Measurements from ENCODE around the gene PIP5K1B.

PIP5K1B gene

GRCh38 chr9:68872026-68872501 is 167.0 kb downstream of the PIP5K1B start:
- DNase-seq (ENCODE audit: low spot score), result no peak
- TF ChIP-seq, protein P1, sequence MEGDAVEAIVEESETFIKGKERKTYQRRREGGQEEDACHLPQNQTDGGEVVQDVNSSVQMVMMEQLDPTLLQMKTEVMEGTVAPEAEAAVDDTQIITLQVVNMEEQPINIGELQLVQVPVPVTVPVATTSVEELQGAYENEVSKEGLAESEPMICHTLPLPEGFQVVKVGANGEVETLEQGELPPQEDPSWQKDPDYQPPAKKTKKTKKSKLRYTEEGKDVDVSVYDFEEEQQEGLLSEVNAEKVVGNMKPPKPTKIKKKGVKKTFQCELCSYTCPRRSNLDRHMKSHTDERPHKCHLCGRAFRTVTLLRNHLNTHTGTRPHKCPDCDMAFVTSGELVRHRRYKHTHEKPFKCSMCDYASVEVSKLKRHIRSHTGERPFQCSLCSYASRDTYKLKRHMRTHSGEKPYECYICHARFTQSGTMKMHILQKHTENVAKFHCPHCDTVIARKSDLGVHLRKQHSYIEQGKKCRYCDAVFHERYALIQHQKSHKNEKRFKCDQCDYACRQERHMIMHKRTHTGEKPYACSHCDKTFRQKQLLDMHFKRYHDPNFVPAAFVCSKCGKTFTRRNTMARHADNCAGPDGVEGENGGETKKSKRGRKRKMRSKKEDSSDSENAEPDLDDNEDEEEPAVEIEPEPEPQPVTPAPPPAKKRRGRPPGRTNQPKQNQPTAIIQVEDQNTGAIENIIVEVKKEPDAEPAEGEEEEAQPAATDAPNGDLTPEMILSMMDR (conservative IDR thresholded peaks at IDR 0.05; ENCODE audit: low read depth), result no peak
- ChIA-PET CTCF (interaction anchor here (0.7 kb wide), 2 partner anchors 47 to 241 kb away, joined by 3 read pairs; no protein-coding TSS in a partner anchor), POLR2A (ENCODE audit: low non-redundant PET) (no interaction called here)
- no peak overlapping the region for H3K27ac ChIP-seq

GRCh38 chr9:68873179-68873578 is 168.1 kb downstream of the PIP5K1B start:
- ChIA-PET POLR2A (ENCODE audit: low non-redundant PET) (no interaction called here), CTCF (interaction anchor here (1.3 kb wide), 1 partner anchor 13 kb away, joined by 3 read pairs; no protein-coding TSS in a partner anchor)
- TF ChIP-seq, protein P1 (conservative IDR thresholded peaks at IDR 0.05; ENCODE audit: low read depth), result no peak
- H3K27ac ChIP-seq, result no peak overlapping the region
- no peak for DNase-seq (ENCODE audit: low spot score)

DNA sequence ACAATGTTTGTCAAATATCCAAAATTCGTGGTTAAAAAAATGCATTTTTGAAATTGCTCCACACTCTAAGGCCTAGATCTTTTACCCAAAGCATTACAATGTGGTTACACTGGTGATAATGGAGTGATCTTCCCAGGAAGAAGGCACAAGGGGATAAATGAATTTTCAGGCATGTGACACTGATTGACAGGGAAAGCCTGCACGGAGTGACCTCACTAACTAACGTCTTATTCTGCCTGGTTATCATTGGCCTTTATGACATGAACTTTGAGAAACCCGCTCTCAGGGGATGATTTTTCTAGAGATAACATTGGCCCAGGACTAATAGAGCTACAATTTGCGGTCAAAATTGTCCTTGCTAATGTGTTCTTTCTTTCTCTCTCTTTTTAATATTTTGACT is 171.2 kb downstream of the PIP5K1B start:
- no peak overlapping the region for H3K27ac ChIP-seq
- ChIA-PET POLR2A (ENCODE audit: low non-redundant PET) (no interaction called here), CTCF (no interaction called here)
- TF ChIP-seq, protein P1 (conservative IDR thresholded peaks at IDR 0.05; ENCODE audit: low read depth), result no peak
- no peak for DNase-seq (ENCODE audit: low spot score)

DNA sequence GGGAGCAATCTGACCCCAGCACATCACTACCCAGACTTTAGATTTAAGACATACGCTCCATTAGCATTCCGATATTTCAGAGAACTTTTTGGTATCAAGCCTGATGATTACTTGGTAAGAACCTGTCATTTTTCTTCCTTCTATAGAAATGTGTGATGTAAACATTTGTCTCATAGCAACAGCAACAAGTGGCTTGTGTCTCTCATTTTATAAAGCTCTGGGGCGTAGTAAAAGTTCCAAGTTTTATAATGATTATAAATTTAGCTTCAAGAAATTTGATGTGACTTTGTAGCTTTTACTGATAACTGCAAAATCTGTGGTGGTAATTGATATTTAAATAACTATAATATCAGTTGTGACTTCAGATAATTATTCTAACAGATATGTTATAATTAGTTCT is 171.6 kb downstream of the PIP5K1B start:
- ChIA-PET CTCF (no interaction called here), POLR2A (ENCODE audit: low non-redundant PET) (no interaction called here)
- no peak for DNase-seq (ENCODE audit: low spot score)
- TF ChIP-seq, protein P1 (conservative IDR thresholded peaks at IDR 0.05; ENCODE audit: low read depth), result no peak
- H3K27ac ChIP-seq, result no peak overlapping the region

DNA sequence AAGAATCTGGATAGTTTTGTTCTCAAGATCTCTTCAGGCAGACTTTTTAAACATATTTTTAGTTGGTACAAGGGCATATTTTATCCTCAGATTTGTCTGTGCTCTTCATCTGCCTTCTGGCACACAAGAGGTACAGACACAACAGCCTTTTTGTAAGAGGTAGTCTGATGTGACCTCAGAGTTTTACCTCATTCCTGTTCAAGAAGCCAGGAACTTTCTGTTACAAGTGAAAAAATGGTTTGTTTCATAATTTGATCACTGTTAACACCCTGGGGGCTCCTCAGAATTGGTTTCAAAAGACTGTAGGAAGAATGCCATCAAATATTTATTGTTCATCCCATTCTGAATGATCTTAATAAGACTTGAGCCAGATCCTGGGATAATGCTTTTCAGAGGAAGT is 172.2 kb downstream of the PIP5K1B start:
- CTCF ChIA-PET, result no interaction called here
- H3K27ac ChIP-seq, result no peak overlapping the region
- TF ChIP-seq, protein P1 (conservative IDR thresholded peaks at IDR 0.05; ENCODE audit: low read depth), result no peak
- POLR2A ChIA-PET (ENCODE audit: low non-redundant PET), result no interaction called here
- DNase-seq (ENCODE audit: low spot score), result no peak

DNA sequence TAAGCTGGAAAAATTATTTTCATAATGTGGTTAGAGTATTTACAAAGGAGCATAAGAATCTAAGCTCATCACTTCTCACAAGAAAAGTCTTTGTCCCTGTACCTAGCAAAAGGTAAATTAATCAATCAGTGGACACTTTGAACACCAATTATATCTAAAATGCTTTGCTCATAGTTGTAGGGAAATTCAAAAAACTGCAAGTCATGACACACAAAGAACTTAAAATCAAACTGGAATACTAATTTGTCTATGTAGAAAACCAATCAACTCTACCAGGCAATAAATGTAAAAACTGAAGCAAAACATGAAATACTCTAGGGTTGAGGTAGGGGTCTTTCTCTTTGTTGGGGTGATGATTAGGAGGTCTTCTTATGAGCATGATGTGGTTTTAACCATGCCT is 173.4 kb downstream of the PIP5K1B start:
- no peak for DNase-seq (ENCODE audit: low spot score)
- ChIA-PET POLR2A (ENCODE audit: low non-redundant PET) (no interaction called here), CTCF (no interaction called here)
- no peak overlapping the region for H3K27ac ChIP-seq
- TF ChIP-seq, protein P1 (conservative IDR thresholded peaks at IDR 0.05; ENCODE audit: low read depth), result no peak

DNA sequence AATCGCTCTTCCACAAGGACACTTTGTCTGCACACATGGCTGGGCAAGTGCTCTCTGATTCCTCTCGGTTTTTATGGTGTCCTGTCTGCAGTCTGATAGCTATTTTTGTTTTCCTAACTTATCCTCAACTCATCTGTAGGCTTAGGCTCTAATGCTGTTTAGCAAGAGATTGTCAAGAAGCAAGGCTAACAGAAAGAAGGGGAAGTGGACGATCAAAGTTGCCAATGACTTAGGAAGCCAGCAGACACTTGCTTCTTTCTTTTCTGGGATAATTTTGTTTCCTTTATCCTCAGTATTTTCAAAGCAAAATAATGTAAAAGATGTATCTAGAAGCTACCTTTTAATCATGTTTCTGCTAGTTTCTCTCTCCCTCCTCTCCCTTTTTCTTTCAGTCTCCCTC is 178.2 kb downstream of the PIP5K1B start:
- H3K27ac ChIP-seq, result no peak overlapping the region
- DNase-seq (ENCODE audit: low spot score), result no peak
- ChIA-PET POLR2A (ENCODE audit: low non-redundant PET) (no interaction called here), CTCF (no interaction called here)
- TF ChIP-seq, protein P1 (conservative IDR thresholded peaks at IDR 0.05; ENCODE audit: low read depth), result no peak

Measured in RWPE1 (cell line).